Esophagus squamous epithelium (tissue), 5 donors: Measurements from ENCODE around the gene HIRA. TPM values are rescaled to one million over a fixed set of nuclear protein-coding genes. Genes with fewer than 3 reads are reported as not detected.

Experiments used
- DNase-seq: peaks from one replicate; lab custom pipeline; 2025; lab: John Stamatoyannopoulos, UW
- H3K27ac ChIP-seq, 4 donors: fragments of 200-600 bp; sonication (generic); one replicate each; pipeline ENCODE4 v1.5.1; 2016 to 2019; ENCODE audit warnings: mild to moderate bottlenecking in 1 of 4
- H3K27me3 ChIP-seq, 4 donors: fragments of 200-600 bp; sonication (generic); 1 replicate in 3 of 4; 2 replicates in 1 of 4; pipeline versions ENCODE4 v1.5.1 to v1.6.0; 2017 to 2021; ENCODE audit warnings: antibody characterized with exemption in 1 of 4
- H3K36me3 ChIP-seq, 3 donors: fragments of 200-600 bp; sonication (generic); one replicate each; pipeline ENCODE4 v1.5.1; 2016 to 2019
- H3K4me1 ChIP-seq, 3 donors: fragments of 200-600 bp; sonication (generic); one replicate each; pipeline ENCODE4 v1.5.1; 2017 to 2019
- H3K4me3 ChIP-seq, 4 donors: fragments of 200-600 bp; sonication (generic); 1 replicate in 3 of 4; 2 replicates in 1 of 4; pipeline ENCODE4 v1.5.1; 2016 to 2019; ENCODE audit warnings: mild to moderate bottlenecking in 2 of 4, moderate library complexity in 1 of 4
- H3K9me3 ChIP-seq, 3 donors: fragments of 200-600 bp; sonication (generic); one replicate each; pipeline ENCODE4 v1.5.1; 2016 to 2019
- POLR2A ChIP-seq, 4 donors: fragments of 450-650 bp; IDR thresholded peaks; one replicate each; pipeline ENCODE4 v1.6.1; 2017; ENCODE audit warnings: antibody characterized with exemption in 4 of 4, mild to moderate bottlenecking in 4 of 4, moderate library complexity in 3 of 4
- WGBS, 2 donors: methylation state at CpG; one replicate each; pipeline ENCODE4 v1.1.5; 2018; 5-methylcytosine and 5-hydroxymethylcytosine counted together
- intact Hi-C: fragments of 100-400 bp; cut with DNase I; formaldehyde crosslinking; loops from one replicate; pipeline ENCODE4 v1.15.0; 2022
- total RNA-seq, 4 donors: library from RNA; depleted of rRNA; stranded (reverse); fragments of >200 nt; gene quantifications; one replicate each; pipeline ENCODE4 v1.1.0, GENCODE V29; 2016
- TF ChIP-seq, protein P1 (sequence below), 6 experiments: fragments of 450-650 bp in 4 of 6; fragments of 200-600 bp in 2 of 6; sonication (generic) in 2 of 6; IDR thresholded peaks; one replicate each; pipeline ENCODE4 v1.5.1; 2016 to 2019; ENCODE audit warnings: antibody characterized with exemption in 6 of 6, mild to moderate bottlenecking in 4 of 6, moderate library complexity in 4 of 6
- donor health status: DM: yes; HTN: yes; CAD: no.

HIRA gene
- total RNA-seq, 4 donors from 2014 or later = 11.2 to 19.8 (median 14.4) TPM

DNA sequence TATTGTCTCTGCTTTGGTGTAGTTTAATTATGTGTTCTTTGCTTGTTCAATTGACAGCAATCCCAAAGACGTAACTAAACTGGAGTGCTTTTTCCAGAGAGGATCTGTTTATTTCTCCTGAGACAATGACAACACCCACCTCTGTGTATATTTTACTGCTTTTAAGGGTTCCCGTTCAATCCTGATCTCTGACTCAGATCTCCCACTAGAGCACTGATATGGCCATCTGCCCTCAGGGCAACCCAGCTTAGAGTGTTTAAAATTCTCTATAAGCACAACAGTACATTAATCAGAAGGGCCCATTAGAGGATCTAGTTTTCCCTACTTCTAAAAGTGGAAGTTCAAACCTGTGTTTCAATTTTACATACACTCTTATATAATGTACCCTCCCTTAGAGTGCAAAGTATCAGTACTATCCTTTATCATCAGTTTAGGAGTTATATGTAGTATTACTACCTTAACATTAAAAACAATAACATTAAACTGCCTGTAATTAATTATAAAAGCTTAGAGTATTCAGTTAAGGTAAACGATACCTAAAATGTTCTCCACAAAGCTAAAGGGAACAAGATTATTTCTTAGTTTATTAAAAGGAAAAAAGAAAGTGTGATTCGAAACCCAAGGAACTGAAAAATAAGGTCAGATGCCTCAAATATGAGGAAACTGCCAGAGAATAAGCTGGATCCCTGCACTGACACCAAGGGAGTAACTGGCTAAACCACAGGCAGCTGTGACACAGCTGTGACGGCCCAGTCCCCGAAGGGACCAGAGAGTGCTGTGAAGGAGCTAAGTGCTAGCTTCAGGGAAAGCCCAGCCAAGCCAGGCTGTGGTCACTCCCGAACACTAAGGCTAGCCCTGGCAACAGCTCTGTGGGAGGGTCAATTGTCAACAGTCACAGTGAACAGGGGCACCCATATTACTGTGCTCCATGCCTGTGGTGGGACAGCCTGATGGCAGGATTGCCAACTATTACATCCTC lies 32.2 kb upstream of the HIRA start:
- no peaks in the 10 kb centered on the region for H3K27me3 ChIP-seq
- no peak overlapping the region for H3K27ac ChIP-seq
- TF ChIP-seq, protein P1, sequence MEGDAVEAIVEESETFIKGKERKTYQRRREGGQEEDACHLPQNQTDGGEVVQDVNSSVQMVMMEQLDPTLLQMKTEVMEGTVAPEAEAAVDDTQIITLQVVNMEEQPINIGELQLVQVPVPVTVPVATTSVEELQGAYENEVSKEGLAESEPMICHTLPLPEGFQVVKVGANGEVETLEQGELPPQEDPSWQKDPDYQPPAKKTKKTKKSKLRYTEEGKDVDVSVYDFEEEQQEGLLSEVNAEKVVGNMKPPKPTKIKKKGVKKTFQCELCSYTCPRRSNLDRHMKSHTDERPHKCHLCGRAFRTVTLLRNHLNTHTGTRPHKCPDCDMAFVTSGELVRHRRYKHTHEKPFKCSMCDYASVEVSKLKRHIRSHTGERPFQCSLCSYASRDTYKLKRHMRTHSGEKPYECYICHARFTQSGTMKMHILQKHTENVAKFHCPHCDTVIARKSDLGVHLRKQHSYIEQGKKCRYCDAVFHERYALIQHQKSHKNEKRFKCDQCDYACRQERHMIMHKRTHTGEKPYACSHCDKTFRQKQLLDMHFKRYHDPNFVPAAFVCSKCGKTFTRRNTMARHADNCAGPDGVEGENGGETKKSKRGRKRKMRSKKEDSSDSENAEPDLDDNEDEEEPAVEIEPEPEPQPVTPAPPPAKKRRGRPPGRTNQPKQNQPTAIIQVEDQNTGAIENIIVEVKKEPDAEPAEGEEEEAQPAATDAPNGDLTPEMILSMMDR (IDR thresholded peaks at IDR 0.05) = no peak
- no peak for TF ChIP-seq POLR2A (IDR thresholded peaks at IDR 0.05)
- DNase-seq = no peak
- intact Hi-C loops = no loop called here
- H3K9me3 ChIP-seq = no peaks in the 10 kb centered on the region
- no peaks in the 10 kb centered on the region for H3K4me1 ChIP-seq
- H3K4me3 ChIP-seq = no peak overlapping the region
- 69 to 74% methylated on average over 6 to 7 of the region's 7 CpGs for WGBS, 2 donors
- H3K36me3 ChIP-seq = peaks cover 24 to 100% (median 45%) of the 10 kb centered on the region in 3 donors

DNA sequence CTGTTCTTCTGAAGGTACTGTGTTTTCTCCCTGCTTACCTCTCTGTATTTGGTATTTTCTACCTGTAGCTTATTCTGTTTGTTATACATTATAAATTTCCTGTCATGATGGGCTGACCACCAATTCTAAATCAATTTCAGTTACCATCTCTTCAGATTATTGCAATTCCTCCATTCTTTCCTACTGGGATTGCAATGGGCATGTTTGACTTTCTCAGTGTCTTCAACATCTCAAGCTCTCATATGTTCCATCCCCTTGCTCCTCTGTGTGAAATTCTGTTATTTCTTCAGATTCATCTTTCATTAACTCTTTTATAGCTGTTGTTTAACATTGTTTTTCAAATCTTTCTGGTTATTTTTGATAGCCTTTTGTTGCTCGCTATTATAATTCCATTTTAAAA lies 31.5 kb upstream of the HIRA start:
- Histone ChIP-seq H3K27me3 (no peaks in the 10 kb centered on the region), H3K27ac (no peak overlapping the region), H3K4me3 (no peak overlapping the region), H3K36me3 (peaks cover 19 to 100% (median 37%) of the 10 kb centered on the region in 3 donors), H3K9me3 (no peaks in the 10 kb centered on the region), H3K4me1 (no peaks in the 10 kb centered on the region)
- no peak for TF ChIP-seq POLR2A (IDR thresholded peaks at IDR 0.05)
- TF ChIP-seq, protein P1 (IDR thresholded peaks at IDR 0.05) = no peak
- DNase-seq = no peak
- intact Hi-C loops = no loop called here
- 96 to 100% methylated on average over 1 of the region's 1 CpG for WGBS, 2 donors

DNA sequence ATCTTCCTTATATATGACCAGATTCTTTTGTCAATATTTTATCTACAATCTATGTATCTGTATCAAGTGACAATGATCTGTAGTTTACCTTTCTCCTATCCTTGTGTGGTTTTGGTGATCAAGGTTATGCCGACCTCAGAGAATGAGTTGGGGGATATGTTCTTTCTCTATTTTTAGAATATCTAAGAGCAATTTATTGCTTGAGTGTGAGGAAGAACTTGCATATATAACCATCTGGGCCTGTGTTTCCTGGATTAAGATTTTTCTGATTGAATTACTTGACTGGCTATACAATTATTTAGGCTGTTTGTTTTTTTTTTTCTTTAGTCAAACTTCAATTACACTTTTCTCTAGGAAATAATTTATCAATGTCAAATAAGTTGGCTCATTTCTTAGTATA lies 30.0 kb upstream of the HIRA start:
- intact Hi-C loops = no loop called here
- Histone ChIP-seq H3K27ac (no peak overlapping the region), H3K4me3 (no peak overlapping the region), H3K27me3 (no peaks in the 10 kb centered on the region), H3K36me3 (peaks cover 17 to 100% (median 25%) of the 10 kb centered on the region in 3 donors), H3K4me1 (no peaks in the 10 kb centered on the region), H3K9me3 (no peaks in the 10 kb centered on the region)
- no peak for DNase-seq
- TF ChIP-seq, protein P1 (IDR thresholded peaks at IDR 0.05) = no peak
- no peak for TF ChIP-seq POLR2A (IDR thresholded peaks at IDR 0.05)
- 85 to 94% methylated on average over 1 of the region's 1 CpG for WGBS, 2 donors

DNA sequence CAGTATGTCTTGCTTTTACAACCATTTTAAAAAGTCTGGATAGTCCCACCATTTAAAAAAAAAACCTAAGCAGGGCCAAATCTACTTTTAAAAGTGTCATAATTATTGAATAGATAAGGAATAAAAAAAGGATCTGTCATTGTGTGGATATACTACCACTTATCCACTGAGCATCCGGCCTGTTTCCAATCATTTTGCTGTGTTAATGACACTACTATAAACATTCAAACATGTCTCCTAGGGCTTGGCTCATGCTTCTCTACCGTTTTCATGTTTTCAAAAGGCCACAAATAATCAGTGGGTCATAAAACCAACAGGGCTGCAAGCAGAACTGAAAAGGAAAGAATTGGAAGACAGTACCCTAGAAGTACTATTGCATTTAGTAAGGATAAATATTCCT lies 28.5 kb upstream of the HIRA start:
- WGBS, 2 donors = 71 to 81% methylated on average over 2 of the region's 2 CpGs
- no peaks in the 10 kb centered on the region for H3K9me3 ChIP-seq
- H3K27ac ChIP-seq = no peak overlapping the region
- no peaks in the 10 kb centered on the region for H3K27me3 ChIP-seq
- H3K4me3 ChIP-seq = no peak overlapping the region
- TF ChIP-seq, protein P1 (IDR thresholded peaks at IDR 0.05) = no peak
- TF ChIP-seq POLR2A (IDR thresholded peaks at IDR 0.05) = no peak
- DNase-seq = no peak
- no peaks in the 10 kb centered on the region for H3K4me1 ChIP-seq
- intact Hi-C loops = no loop called here
- peaks cover 21 to 100% (median 32%) of the 10 kb centered on the region in 3 donors for H3K36me3 ChIP-seq

DNA sequence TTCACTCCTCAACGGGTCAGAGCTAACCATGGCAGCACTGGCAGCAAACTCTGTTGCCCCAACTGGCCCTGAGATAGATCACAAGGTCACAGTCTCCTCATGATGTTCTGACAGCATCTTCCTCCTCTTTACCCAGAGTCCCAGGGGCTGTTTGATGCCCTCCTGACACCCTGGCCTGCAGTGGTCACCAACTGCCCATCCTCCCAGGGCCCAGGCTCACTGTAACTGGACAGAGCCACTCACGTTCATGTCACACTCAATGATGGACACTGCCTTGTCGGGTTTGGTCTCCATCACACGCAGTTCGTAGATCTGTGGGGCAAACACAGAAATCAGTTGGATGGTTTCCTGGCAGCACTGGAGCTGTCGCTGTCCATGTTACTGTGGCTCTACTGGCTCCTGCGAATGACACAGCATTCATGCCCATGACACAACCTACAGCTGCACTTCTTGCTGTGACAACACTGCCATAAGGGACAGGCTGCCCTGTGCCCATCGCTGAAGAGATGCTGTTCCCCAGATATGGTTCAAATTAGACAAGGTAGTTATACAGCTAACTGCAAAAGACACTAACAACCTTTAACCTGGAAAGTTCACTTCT lies 26.4 kb upstream of the HIRA start:
- no peak overlapping the region for H3K27ac ChIP-seq
- no peaks in the 10 kb centered on the region for H3K9me3 ChIP-seq
- intact Hi-C loops = no loop called here
- H3K27me3 ChIP-seq = no peaks in the 10 kb centered on the region
- no peak for DNase-seq
- peaks cover 26 to 100% (median 40%) of the 10 kb centered on the region in 3 donors for H3K36me3 ChIP-seq
- H3K4me1 ChIP-seq = no peaks in the 10 kb centered on the region
- H3K4me3 ChIP-seq = no peak overlapping the region
- 93 to 98% methylated on average over 4 to 6 of the region's 8 CpGs for WGBS, 2 donors
- TF ChIP-seq, protein P1 (IDR thresholded peaks at IDR 0.05) = no peak
- no peak for TF ChIP-seq POLR2A (IDR thresholded peaks at IDR 0.05)
